B cell (primary cell): ENCODE data around the gene LRRC40. TPM values are rescaled to one million over a fixed set of nuclear protein-coding genes. Genes with fewer than 3 reads are reported as not detected.

ENCODE experiments used
- ATAC-seq: fragments of 200-7000 bp; cut with Tn5 transposase; one replicate; pipeline ENCODE4 v1.10.0; 2021; ENCODE audit warnings: low read depth, mild to moderate bottlenecking, moderate number of reproducible peaks, moderate library complexity
- CTCF ChIA-PET: fragments of 350-600 bp; sonication (Branson Sonifier 250); formaldehyde crosslinking; loops from one replicate; lab custom pipeline; 2021; ENCODE audit warnings: antibody characterized with exemption, inconsistent platforms; lab: Charles Lee
- POLR2A ChIA-PET: fragments of 350-600 bp; sonication (Branson Sonifier 250); formaldehyde crosslinking; loops from one replicate; lab custom pipeline; 2021; ENCODE audit warnings: antibody characterized with exemption; lab: Charles Lee
- DNase-seq: peaks from one replicate; pipeline ENCODE4 v3.0.0; 2013
- H2AFZ ChIP-seq: 2 replicates; pipeline ENCODE4 v1.6.1; 2012; ENCODE audit warnings: mild to moderate bottlenecking, low read depth, low read length; ENCODE audit not compliant: insufficient read depth, poor library complexity, severe bottlenecking
- H3K27ac ChIP-seq, 2 donors: 1 replicate in 1 of 2; 2 replicates in 1 of 2; pipeline ENCODE4 v1.5.1; 2012 to 2013; ENCODE audit warnings: low read length in 2 of 2, mild to moderate bottlenecking in 2 of 2, moderate library complexity in 1 of 2
- H3K27me3 ChIP-seq, 4 experiments: fragments of 200-600 bp in 1 of 4; sonication (generic) in 1 of 4; replicated peaks in 1 of 4; 1 replicate in 2 of 4; 2 replicates in 2 of 4; pipeline versions ENCODE4 v1.6.1 to v1.7.0; 2013 to 2016; ENCODE audit warnings: low read length in 3 of 4, mild to moderate bottlenecking in 2 of 4, mixed read lengths in 1 of 4, moderate library complexity in 1 of 4; ENCODE audit not compliant: insufficient read depth in 4 of 4, control insufficient read depth in 3 of 4; ENCODE audit errors: control extremely low read depth in 1 of 4
- H3K36me3 ChIP-seq, 2 experiments: replicated peaks in 1 of 2; 1 replicate in 1 of 2; 2 replicates in 1 of 2; pipeline versions ENCODE4 v1.6.1 to v1.7.1; 2013; ENCODE audit warnings: low read length in 1 of 2; ENCODE audit not compliant: insufficient read depth in 2 of 2, control insufficient read depth in 1 of 2; ENCODE audit errors: control extremely low read depth in 1 of 2, extremely low read depth in 1 of 2
- H3K4me1 ChIP-seq, 2 donors: fragments of 200-600 bp in 1 of 2; sonication (generic) in 1 of 2; 1 replicate in 1 of 2; 2 replicates in 1 of 2; pipeline versions ENCODE4 v1.5.1 to v1.6.1; 2013 to 2017; ENCODE audit warnings: low read length in 2 of 2; ENCODE audit not compliant: control insufficient read depth in 2 of 2, insufficient read depth in 2 of 2
- H3K4me2 ChIP-seq: replicated peaks from 2 replicates; pipeline ENCODE3; 2012; ENCODE audit warnings: mild to moderate bottlenecking, low read depth, low read length; ENCODE audit not compliant: poor library complexity, severe bottlenecking
- H3K4me3 ChIP-seq, 5 experiments: fragments of 200-600 bp in 1 of 5; sonication (generic) in 1 of 5; 1 replicate in 3 of 5; 2 replicates in 2 of 5; pipeline versions ENCODE4 v1.5.1 to v1.7.0; 2011 to 2016; ENCODE audit warnings: low read length in 4 of 5, mild to moderate bottlenecking in 4 of 5, low read depth in 2 of 5, control low read depth in 1 of 5, moderate library complexity in 1 of 5; ENCODE audit not compliant: insufficient read depth in 1 of 5; ENCODE audit errors: control extremely low read depth in 1 of 5, extremely low read depth in 1 of 5
- H3K79me2 ChIP-seq: fragments of 200-600 bp; sonication (generic); one replicate; pipeline ENCODE4 v1.6.0; 2016; ENCODE audit warnings: low read length; ENCODE audit not compliant: control insufficient read depth, insufficient read depth
- H3K9ac ChIP-seq: fragments of 200-600 bp; sonication (generic); 2 replicates; pipeline ENCODE4 v1.6.1; 2017; ENCODE audit warnings: mild to moderate bottlenecking, low read length, moderate library complexity
- H3K9me3 ChIP-seq, 3 donors: one replicate each; pipeline versions ENCODE4 v1.6.1 to v1.7.1; 2013; ENCODE audit warnings: low read length in 2 of 3; ENCODE audit not compliant: control insufficient read depth in 2 of 3, insufficient read depth in 1 of 3; ENCODE audit errors: control extremely low read depth in 1 of 3
- H4K20me1 ChIP-seq: 2 replicates; pipeline ENCODE4 v1.6.0; 2012; ENCODE audit warnings: mild to moderate bottlenecking, low read length; ENCODE audit not compliant: insufficient read depth, control insufficient read depth, poor library complexity, severe bottlenecking
- H3K27ac Mint-ChIP-seq: one replicate; pipeline ENCODE4 v1.8.0; 2021; ENCODE audit warnings: mixed read lengths
- H3K27me3 Mint-ChIP-seq: one replicate; pipeline ENCODE4 v1.8.0; 2021; ENCODE audit warnings: mixed read lengths
- H3K4me1 Mint-ChIP-seq: one replicate; pipeline ENCODE4 v1.8.0; 2021; ENCODE audit warnings: mixed read lengths
- H3K4me3 Mint-ChIP-seq: one replicate; pipeline ENCODE4 v1.8.0; 2021; ENCODE audit warnings: mixed read lengths
- H3K9me3 Mint-ChIP-seq: one replicate; pipeline ENCODE4 v1.8.0; 2022; ENCODE audit warnings: mixed read lengths; ENCODE audit not compliant: insufficient read depth
- CTCF ChIP-seq: fragments of 200-600 bp; IDR thresholded peaks from one replicate; pipeline ENCODE4 v1.8.0; 2022; ENCODE audit warnings: antibody characterized with exemption, mild to moderate bottlenecking
- EZH2 ChIP-seq: IDR thresholded peaks from 2 replicates; pipeline ENCODE4 v1.6.1; 2012; ENCODE audit warnings: borderline replicate concordance, low read depth, mild to moderate bottlenecking, moderate library complexity, low read length; ENCODE audit not compliant: insufficient read depth, poor library complexity, severe bottlenecking
- WGBS: methylation state at CpG from one replicate; pipeline ENCODE4 v1.1.5; 2013; ENCODE audit warnings: missing lambda C conversion rate; ENCODE audit not compliant: insufficient coverage; 5-methylcytosine and 5-hydroxymethylcytosine counted together
- intact Hi-C: fragments of 100-400 bp; cut with micrococcal nuclease; formaldehyde crosslinking; loops from one replicate; pipeline ENCODE4 v1.10.0; 2022
- polyA minus RNA-seq: library from RNA; depleted of rRNA, polyadenylated mRNA; stranded (reverse); fragments of >200 nt; gene quantifications from 2 replicates; pipeline ENCODE4 v1.2.3, GENCODE V29; 2012
- polyA plus RNA-seq: library from polyadenylated mRNA; depleted of rRNA; stranded (reverse); fragments of >200 nt; gene quantifications from 2 replicates; pipeline ENCODE4 v1.2.3, GENCODE V29; 2012
- total RNA-seq, 2 donors: library from RNA; stranded (reverse); fragments of 120-200 nt in 1 of 2; gene quantifications; 1 replicate in 1 of 2; 2 replicates in 1 of 2; pipeline versions ENCODE4 v1.2.3 to v1.2.4, GENCODE V29; 2013 to 2022

The LRRC40 gene
- total RNA-seq, result 14.5 and 14.6 TPM in 2 replicates
- total RNA-seq (2013), result 16.9 TPM
- 4.4 and 8.4 TPM in 2 replicates for polyA plus RNA-seq
- polyA minus RNA-seq, result 6.4 TPM in 2 replicates

- intact Hi-C loops, result loop anchor here (1.0 kb wide), 4 partner anchors 16 to 876 kb away; partner anchors contain the start of genes ANKRD13C, CTH, SRSF11 and ZRANB2
- peak within 1 kb of the TSS; percentile 98 for H3K4me3 Mint-ChIP-seq
- H3K4me1 ChIP-seq, result peaks cover 18 to 30% of the 10 kb centered on the region in 2 donors
- POLR2A ChIA-PET, result interaction anchor here (1.2 to 2.6 kb wide), 3 partner anchors 15 to 876 kb away, joined by 5 to 14 read pairs (median 11); partner anchors contain the start of genes CTH, SRSF11 and ZRANB2
- H4K20me1 ChIP-seq, result peaks cover 7% of the 10 kb centered on the region
- H3K36me3 ChIP-seq, result peaks cover 0 to 4% of the 10 kb centered on the region in 2 experiments
- peak within 1 kb of the TSS; percentile 98 for H3K27ac Mint-ChIP-seq
- H3K9me3 ChIP-seq, result no peaks in the 10 kb centered on the region
- H3K27ac ChIP-seq, result peak within 1 kb of the TSS; percentile 86 to 92
- H3K27me3 Mint-ChIP-seq, result no peaks in the 10 kb centered on the region
- 0% methylated on average over 30 of the region's 47 CpGs for WGBS
- H3K4me2 ChIP-seq, result peak within 1 kb of the TSS; percentile 80
- peak within 1 kb of the TSS; percentile 63 to 93 (median 91) for H3K4me3 ChIP-seq
- H2AFZ ChIP-seq, result peak within 1 kb of the TSS; percentile 81
- H3K79me2 ChIP-seq, result peaks cover 89% of the 10 kb centered on the region
- H3K9me3 Mint-ChIP-seq, result no peaks in the 10 kb centered on the region
- peak; percentile 96 for ATAC-seq
- peak; percentile 96 for DNase-seq
- peaks cover 66% of the 10 kb centered on the region for H3K4me1 Mint-ChIP-seq
- TF ChIP-seq CTCF, result no peak
- TF ChIP-seq EZH2, result no peak
- H3K27me3 ChIP-seq, result no peaks in the 10 kb centered on the region
- CTCF ChIA-PET, result interaction anchor here (1.2 to 2.6 kb wide), 3 partner anchors 16 to 875 kb away, joined by 3 to 12 read pairs (median 11); partner anchors contain the start of genes SRSF11 and ZRANB2
- H3K9ac ChIP-seq, result peak within 1 kb of the TSS; percentile 83
Observed at GRCh38 chr1:70205434-70206118, at the start of gene LRRC40. LRRC40 (minus strand) TSS chr1:70205579; CDS start chr1:70205540, 39 bp downstream.

GRCh38 chr1:70248729-70249128 lies 43.4 kb upstream of the LRRC40 start:
- Mint-ChIP-seq H3K27me3 (no peaks in the 10 kb centered on the region), H3K9me3 (no peaks in the 10 kb centered on the region), H3K4me3 (no peak overlapping the region), H3K27ac (no peak overlapping the region), H3K4me1 (no peaks in the 10 kb centered on the region)
- DNase-seq, result no peak
- H4K20me1 ChIP-seq, result peaks cover 11% of the 10 kb centered on the region
- H3K4me2 ChIP-seq, result no peak overlapping the region
- H3K27ac ChIP-seq, result no peak overlapping the region
- no peaks in the 10 kb centered on the region for H3K9me3 ChIP-seq
- CTCF ChIA-PET, result no interaction called here
- no peaks in the 10 kb centered on the region for H3K27me3 ChIP-seq
- H3K4me1 ChIP-seq, result no peaks in the 10 kb centered on the region
- ATAC-seq, result no peak
- no peaks in the 10 kb centered on the region for H3K79me2 ChIP-seq
- peaks cover 12 to 81% of the 10 kb centered on the region in 2 experiments for H3K36me3 ChIP-seq
- no peak overlapping the region for H2AFZ ChIP-seq
- TF ChIP-seq EZH2, result no peak
- no peak for TF ChIP-seq CTCF
- no peak overlapping the region for H3K4me3 ChIP-seq
- WGBS, result 95% methylated on average over 4 of the region's 4 CpGs
- POLR2A ChIA-PET, result no interaction called here
- H3K9ac ChIP-seq, result no peak overlapping the region
- intact Hi-C loops, result no loop called here
